Islet of Langerhans (tissue), 1 donor: ENCODE data around the gene DNAJA3.

Experiments
- FAIRE-seq: peaks from one replicate; lab custom pipeline; 2011; peaks lifted over from hg19 to GRCh38; lab: Jason Lieb, UNC

DNAJA3 gene

DNA sequence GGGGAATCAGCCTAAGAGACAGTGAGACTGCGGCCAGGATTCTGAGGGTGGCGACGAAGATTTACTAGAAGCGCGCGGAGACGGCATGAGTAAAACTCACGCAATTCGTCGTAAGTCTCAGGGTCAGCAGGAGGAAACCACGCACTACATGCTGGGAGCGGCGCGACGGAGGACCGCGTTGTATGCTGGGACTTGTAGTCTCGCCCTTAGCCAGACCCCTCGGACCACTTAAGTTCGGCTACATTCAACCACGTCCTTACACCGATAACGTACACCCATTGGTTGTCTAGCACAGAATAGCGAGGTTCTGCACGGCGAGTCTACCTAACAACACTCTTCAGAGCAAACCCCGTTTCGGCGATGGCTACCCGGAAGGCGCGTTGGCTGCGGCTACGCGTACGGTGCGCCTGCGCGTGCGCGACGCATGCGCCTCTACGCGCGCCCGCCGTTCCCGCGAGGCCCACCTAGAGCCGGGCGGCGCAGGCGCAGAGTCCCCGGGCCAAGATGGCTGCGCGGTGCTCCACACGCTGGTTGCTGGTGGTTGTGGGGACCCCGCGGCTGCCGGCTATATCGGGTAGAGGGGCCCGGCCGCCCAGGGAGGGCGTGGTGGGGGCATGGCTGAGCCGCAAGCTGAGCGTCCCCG, at the start of gene DNAJA3:
Gene DNAJA3, plus strand, starts transcription at position 491 of the 643 bp plus-strand sequence. Its CDS starts 14 bp downstream, at position 505.
- FAIRE-seq, result peak; percentile 66

DNA sequence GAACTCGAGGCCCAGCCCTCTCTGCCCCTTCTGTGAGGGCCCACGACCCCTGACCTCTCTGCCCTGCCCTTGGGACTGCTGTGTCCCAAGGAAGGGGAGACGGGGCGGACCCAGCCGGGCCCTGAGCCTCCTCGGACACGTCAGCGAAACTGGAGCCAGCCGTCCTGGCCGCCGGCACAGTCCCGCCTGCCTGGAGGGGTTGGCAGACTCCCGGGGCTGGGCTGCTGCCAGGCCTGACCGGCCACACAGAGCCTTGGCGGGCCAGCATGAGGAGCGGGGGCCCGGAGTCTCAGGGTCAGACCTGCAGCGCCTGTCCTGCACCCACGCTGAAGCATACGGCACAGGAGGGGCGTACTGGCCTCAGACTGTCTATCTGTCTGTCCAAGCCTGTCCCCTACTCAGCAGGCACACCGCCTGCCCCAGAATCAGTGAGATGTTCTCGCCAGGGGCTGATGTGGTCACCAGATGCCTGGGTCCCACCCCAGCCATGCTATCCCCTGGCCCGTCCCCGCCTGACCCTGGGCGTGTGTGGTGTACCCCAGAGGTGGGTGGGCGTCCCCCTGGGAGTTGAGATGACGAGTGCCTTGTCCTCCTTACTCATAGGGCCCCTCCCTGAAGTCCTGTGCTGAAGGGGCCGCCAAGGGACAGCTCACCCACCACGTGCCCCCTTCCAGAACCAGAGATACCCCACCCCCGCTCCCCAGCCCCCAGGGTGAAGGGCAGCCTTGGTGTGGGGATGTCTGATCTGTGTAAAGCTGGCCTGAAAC, 49.4 kb upstream of the DNAJA3 start:
- no peak for FAIRE-seq

DNA sequence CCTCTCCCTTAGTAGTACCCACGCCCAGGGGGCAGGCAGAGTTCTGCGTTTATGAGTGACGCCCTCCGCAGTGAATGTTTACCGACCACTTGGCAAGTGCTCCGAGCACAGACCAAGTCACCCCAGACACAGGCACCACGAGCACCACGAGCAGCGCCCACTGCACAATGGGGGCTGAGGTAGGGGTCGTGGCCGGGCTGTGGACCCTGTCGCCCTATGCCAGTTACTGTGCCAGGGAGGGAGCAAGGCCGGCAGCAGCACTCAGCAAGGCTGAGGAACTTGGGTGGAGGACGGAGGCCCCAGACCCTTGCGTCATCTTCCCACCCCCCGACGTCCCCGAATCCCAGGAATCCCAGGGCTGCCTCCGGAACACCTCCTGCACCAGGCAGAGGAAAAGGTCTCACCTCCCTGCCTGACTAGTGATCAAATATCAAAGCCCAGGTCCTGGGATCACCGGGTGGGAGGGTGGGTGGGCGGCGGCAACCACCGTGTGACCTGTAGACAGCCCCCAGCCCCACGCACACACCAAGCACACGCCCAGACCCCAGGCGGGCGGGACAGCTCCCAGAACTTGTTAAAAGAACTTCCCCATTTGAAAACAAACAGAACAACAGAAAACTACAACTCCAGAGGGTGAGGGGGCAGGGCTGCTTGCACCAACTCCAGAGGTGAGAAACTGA, 48.6 kb upstream of the DNAJA3 start:
- no peak for FAIRE-seq

DNA sequence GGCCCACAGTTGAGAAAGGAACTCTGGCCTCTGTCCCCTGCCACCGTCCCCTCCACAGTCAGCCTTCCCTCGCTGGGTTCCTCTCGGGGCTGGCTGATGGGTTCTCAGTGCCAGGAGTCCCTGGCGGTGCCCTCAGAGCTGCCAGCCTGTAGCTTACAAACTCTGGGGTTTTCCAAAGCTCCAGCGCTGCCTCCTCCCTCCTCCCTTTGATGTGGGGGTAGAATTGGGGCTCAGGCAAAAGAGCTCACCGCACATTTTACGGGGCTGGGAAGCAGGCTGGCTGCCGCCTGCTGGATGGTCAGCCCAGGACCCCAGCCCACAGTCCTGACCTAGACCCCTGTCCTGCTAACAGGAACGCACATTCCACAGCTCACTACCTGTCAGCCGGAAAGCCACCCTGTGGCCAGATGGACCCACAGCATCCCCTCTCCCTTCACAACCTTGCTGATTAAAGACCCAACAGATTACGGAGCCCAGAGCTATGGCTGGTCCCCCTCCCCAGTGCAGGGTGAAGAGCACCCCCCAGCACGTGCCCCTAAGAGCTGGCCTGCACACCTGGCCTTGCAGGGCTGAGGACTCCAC, 48.0 kb upstream of the DNAJA3 start:
- no peak for FAIRE-seq

DNA sequence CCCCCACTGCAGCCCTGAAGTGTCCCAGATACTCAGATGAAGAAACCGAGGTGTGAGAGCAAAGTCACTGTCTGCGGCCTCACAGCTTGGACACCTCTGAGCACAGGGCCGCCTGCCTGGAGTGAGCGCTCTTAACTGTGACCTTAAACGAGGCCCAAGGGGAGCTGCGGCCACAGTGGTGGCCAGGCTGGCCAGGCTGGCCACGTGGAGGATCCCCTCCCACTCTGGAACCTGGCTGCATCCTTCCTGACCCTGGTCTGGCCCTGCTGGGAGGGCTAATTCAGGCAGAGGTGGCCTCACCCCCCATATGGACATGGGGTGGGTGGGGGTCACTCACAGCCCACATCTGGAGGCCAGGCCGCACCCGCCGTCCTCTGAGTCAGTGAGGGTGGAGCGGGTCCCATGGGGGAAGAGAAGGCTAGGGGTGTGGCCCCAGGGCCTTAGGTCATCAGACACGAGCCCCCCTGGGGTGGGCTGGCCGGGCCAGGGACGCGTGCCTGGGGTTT, 47.5 kb upstream of the DNAJA3 start:
- FAIRE-seq, result no peak

DNA sequence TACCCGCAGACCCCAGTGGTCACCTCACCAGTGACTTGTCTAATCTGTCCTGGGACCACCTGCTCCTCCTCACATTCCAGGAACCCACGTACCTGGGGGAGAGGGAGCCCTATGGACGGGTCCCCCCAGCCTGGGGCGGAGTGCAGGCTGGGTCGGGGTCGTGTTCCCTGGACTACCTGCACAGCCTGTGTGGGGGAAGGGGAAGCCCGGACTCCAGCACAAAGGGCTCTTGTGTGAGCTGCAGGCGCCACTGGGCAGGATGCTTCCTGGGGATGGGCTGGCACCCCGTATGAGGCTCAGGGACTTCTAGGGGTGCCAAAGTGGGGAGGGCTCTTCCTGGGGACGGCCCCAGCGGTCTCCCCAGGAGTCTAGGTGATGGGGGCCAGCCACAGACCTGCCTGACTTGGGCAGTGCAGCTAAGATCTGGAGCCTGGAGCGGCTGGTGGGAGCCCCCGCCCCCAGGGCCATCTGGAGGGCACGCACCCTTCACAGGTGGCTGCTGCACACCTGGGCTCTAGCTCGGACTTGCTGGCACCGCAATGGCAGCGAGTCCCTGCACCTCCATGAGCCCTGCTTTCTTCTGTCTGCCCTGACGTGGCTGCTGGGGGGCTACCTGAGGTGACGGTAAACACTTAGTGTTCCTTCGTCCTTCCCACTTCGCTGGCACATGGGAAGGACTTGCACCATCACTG, 46.5 kb upstream of the DNAJA3 start:
- no peak for FAIRE-seq

DNA sequence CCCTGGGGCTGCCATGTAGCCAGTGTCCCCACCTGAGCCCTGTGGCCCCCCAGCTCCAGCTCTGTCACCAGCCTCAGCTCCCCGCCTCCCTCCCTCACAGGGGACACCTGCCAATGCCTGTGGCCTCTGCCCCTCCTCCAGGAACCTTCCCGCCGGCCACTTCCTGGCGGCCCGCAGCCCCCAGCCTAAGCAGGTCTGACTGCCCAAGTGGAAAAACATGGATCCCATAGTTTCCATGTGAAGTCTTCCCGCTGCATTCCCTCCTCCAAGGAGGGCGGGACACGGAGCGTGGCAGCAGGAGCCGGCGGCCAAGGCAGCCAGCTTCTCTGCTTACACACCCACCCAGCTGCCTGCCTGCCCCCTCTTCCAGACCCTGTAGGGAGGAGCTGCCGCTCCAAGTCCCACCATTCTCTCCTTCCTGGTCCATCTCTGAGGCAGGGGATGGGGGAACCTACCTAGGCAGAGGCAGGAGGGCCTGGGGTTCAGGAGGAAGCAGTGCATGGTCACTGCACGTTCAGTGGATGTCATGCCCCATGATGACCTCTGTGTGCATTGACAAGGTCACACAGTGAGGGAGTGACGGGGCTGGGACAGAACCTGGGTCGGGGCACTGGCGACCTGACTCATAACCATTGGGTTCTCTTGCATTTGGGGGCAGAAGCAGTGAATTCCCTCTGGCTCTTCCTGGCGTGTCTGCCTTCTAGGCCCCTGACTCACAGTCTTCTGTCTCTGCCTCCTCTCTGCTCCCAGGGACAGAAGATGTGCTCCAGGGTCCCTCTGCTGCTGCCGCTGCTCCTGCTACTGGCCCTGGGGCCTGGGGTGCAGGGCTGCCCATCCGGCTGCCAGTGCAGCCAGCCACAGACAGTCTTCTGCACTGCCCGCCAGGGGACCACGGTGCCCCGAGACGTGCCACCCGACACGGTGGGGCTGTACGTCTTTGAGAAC, 45.3 kb upstream of the DNAJA3 start:
- no peak for FAIRE-seq

DNA sequence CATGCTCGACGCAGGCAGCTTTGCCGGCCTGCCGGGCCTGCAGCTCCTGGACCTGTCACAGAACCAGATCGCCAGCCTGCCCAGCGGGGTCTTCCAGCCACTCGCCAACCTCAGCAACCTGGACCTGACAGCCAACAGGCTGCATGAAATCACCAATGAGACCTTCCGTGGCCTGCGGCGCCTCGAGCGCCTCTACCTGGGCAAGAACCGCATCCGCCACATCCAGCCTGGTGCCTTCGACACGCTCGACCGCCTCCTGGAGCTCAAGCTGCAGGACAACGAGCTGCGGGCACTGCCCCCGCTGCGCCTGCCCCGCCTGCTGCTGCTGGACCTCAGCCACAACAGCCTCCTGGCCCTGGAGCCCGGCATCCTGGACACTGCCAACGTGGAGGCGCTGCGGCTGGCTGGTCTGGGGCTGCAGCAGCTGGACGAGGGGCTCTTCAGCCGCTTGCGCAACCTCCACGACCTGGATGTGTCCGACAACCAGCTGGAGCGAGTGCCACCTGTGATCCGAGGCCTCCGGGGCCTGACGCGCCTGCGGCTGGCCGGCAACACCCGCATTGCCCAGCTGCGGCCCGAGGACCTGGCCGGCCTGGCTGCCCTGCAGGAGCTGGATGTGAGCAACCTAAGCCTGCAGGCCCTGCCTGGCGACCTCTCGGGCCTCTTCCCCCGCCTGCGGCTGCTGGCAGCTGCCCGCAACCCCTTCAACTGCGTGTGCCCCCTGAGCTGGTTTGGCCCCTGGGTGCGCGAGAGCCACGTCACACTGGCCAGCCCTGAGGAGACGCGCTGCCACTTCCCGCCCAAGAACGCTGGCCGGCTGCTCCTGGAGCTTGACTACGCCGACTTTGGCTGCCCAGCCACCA, 44.4 kb upstream of the DNAJA3 start:
- FAIRE-seq, result no peak

DNA sequence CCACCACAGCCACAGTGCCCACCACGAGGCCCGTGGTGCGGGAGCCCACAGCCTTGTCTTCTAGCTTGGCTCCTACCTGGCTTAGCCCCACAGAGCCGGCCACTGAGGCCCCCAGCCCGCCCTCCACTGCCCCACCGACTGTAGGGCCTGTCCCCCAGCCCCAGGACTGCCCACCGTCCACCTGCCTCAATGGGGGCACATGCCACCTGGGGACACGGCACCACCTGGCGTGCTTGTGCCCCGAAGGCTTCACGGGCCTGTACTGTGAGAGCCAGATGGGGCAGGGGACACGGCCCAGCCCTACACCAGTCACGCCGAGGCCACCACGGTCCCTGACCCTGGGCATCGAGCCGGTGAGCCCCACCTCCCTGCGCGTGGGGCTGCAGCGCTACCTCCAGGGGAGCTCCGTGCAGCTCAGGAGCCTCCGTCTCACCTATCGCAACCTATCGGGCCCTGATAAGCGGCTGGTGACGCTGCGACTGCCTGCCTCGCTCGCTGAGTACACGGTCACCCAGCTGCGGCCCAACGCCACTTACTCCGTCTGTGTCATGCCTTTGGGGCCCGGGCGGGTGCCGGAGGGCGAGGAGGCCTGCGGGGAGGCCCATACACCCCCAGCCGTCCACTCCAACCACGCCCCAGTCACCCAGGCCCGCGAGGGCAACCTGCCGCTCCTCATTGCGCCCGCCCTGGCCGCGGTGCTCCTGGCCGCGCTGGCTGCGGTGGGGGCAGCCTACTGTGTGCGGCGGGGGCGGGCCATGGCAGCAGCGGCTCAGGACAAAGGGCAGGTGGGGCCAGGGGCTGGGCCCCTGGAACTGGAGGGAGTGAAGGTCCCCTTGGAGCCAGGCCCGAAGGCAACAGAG, 43.5 kb upstream of the DNAJA3 start:
- no peak for FAIRE-seq

DNA sequence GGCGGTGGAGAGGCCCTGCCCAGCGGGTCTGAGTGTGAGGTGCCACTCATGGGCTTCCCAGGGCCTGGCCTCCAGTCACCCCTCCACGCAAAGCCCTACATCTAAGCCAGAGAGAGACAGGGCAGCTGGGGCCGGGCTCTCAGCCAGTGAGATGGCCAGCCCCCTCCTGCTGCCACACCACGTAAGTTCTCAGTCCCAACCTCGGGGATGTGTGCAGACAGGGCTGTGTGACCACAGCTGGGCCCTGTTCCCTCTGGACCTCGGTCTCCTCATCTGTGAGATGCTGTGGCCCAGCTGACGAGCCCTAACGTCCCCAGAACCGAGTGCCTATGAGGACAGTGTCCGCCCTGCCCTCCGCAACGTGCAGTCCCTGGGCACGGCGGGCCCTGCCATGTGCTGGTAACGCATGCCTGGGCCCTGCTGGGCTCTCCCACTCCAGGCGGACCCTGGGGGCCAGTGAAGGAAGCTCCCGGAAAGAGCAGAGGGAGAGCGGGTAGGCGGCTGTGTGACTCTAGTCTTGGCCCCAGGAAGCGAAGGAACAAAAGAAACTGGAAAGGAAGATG, 42.8 kb upstream of the DNAJA3 start:
- no peak for FAIRE-seq

DNA sequence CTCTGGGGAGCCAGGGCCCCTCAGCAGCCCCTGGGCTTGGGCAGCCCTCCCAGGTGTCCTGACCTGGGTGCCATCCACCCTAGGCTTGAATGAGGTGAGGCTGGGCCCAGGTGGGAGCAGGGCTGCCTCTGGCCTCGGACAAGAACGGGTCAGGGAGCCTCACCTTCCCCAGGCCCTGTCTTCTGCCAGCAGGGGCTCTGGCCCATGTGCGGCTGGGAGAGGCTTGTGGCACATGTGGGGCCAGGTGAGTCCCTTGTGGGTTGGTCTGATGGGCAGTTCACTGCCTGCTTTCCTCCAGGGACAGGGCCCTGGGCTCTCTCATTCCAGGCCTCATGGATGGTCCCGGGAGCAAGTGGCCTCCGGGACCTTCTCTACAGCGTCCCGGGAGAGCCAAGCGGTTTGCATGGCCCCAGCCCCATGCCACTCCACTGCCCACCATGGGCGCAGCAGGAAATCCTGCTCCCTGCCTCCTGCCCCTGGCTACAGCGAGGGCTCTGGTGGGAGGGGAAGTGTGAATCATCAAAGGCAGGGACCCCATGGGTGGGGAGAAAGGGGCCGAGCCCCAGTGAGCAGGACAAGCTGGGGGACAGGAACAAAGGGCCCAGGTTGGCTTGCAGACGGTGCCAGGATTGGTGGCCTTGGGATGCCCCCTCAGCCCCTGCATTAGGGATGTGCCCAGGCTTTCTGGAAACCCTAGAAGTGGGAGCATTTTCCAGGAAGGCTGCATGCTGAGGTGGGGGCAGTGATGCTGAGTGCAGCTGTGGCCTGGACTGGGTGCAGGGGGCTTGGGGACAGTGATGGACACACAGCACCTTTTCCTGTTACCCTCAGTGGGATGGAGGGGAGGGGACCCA, 41.9 kb upstream of the DNAJA3 start:
- no peak for FAIRE-seq

DNA sequence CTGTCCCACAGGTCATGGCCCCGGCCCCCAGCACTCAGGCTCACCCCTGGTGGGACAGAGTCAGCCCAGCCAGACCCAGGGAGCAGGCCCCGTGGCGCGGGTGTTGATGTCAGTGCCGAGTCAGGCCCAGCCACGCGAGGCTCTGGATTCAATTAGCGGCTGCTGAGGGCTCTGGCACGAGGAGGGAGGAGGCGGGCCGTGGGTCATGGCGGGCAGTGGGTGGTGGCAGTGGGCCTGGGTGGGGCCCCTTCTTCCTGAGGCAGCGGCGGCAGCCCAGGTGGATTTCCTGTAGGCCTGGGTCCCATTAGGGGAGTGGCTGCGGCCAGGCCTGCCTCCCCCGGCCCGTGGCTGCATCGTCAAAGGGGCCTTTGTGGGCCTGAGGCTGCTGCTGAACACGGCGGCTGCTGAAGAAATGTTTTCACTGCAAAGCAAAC, 41.1 kb upstream of the DNAJA3 start:
- FAIRE-seq, result no peak

DNA sequence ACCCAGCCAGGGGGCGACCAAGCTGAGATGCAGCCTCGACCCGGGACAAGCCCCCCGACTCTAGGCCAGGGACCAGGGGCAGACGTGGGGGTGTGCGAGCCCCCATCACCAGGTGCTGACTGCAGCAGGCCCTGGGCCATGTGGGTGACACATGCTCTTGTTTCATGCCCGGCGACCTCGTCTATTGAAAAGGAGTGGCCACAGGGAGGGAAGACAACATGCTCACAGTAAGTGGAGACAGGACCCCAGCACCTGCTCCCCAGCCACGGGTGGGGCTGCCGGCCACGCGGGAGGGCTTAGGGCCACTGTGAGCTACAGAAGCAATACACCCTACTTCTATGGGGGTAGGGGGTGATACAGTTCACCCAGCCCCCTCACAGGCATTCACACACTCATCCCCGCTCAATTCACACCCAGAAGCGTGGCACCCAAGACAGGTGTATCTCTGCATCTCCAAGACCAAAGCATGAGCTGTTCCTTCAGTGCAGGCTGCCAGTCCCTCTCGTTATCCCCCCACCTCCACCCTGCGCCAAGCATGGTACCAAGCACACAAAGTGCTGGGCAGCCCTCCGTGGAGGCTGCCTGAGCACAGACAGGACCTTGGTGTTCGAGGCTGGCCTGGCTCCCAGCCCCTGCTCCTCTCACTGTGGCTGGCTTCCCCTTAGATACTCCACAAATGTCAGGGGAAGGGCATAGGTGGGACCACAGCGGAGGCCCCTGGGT, 40.4 kb upstream of the DNAJA3 start:
- FAIRE-seq, result no peak

DNA sequence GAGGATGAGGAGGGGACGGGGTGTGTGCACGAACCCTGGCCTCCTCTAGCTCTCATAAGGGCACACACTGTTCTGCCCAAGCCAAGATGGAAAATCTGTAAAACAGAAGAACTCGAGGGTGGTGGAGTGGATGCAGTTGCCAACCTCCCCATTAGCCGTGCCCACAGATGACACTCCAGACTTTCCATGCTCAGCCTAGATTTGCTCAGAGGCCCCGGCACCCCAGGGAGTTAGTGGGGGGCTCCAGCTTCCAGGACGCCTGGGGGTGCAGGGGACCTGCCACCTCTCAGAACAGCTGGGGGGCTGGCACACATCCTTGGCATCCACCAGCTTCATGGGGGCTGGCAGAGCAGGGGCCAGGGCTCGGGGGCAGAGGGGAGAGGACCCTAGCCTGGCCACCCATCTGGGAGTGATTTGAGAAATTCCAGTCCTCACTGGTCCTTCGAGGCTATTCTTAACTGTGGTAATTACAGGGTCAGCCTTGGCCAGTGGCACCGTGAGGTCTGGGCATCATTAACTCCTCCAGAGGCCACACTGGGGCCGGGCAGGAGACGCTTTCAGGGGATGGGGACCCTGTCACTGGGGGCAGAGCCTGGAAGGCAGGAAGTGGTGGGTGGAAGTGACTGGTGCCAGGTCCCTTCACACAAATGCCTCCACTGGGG, 39.7 kb upstream of the DNAJA3 start:
- no peak for FAIRE-seq

DNA sequence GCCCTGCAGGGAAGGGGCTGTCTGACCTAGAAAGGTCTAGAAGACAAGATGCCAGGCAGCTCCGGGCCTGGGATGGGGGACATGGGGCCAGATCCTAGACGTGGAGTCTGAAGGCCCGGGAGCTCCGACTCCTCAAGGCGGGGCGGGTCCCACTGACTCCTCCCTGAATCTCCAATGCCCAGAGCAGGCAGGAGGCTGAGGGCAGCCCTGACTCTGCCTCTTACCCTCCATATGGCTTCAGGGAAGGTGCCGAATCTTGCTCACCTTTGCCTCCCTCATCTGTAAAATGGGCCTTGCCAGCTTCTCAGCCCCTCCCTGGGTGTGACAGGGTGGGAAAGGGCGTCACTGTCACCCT, 39.2 kb upstream of the DNAJA3 start:
- FAIRE-seq, result no peak

DNA sequence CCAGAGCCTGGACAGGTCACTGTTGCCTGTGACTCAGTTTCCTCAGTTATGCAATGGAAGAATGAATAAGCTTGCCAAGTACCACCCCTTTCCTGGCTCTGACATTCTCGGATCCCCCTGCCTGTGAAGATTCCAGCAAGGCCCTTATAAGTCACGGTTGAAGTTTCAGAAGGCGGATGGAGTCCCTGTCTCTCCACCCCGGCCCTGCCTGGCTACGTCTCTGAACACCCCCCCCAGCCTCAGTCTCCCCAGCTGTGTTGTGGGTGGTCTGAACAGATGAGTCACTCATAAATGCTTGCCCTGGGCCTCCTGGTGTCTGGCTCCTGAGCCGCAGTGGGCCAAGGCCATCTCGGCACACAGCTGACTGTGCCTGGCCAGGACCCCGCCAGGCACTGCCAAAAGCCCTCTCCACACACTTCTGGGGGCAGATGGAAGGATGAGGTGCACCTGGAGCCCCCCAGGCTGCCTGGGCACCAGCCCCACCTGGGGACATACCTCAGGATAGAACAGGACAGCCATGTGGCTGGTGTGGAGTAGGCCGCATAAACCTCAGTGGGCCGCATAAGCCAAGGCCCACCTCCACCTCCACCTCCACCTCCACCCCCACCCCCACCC, 38.6 kb upstream of the DNAJA3 start:
- FAIRE-seq, result no peak
